Naive thymus-derived CD4-positive, alpha-beta T cell (primary cell): ENCODE data around the gene ZNF346. TPM values are rescaled to one million over a fixed set of nuclear protein-coding genes. Genes with fewer than 3 reads are reported as not detected.

Source experiments
- ATAC-seq: fragments of 150-1000 bp; cut with Tn5 transposase; 2 replicates; pipeline ENCODE4 v1.10.0; 2021; ENCODE audit warnings: mild to moderate bottlenecking, moderate library complexity
- CTCF ChIA-PET: fragments of 350-600 bp; sonication (Branson Sonifier 250); formaldehyde crosslinking; loops from one replicate; lab custom pipeline; 2021; ENCODE audit warnings: antibody characterized with exemption; lab: Charles Lee
- POLR2A ChIA-PET: fragments of 350-600 bp; sonication (Branson Sonifier 250); formaldehyde crosslinking; loops from one replicate; lab custom pipeline; 2021; ENCODE audit warnings: antibody characterized with exemption, inconsistent platforms; lab: Charles Lee
- DNase-seq, 9 donors: peaks; one replicate each; pipeline versions ENCODE4 v3.0.0 to v3.0.0-alpha.2; 2020 to 2022; ENCODE audit warnings: mixed read lengths in 1 of 9
- H3K27ac ChIP-seq: one replicate; pipeline ENCODE4 v1.7.0; 2013; ENCODE audit warnings: mild to moderate bottlenecking, low read depth, low read length, moderate library complexity
- H3K27me3 ChIP-seq, 2 donors: one replicate each; pipeline ENCODE4 v1.7.0; 2013; ENCODE audit warnings: low read length in 2 of 2, mild to moderate bottlenecking in 2 of 2, moderate library complexity in 2 of 2; ENCODE audit not compliant: control insufficient read depth in 2 of 2, insufficient read depth in 2 of 2
- H3K36me3 ChIP-seq, 3 experiments: 1 replicate in 2 of 3; 2 replicates in 1 of 3; pipeline ENCODE4 v1.7.0; 2013; ENCODE audit warnings: low read length in 3 of 3, mild to moderate bottlenecking in 3 of 3, moderate library complexity in 1 of 3; ENCODE audit not compliant: insufficient read depth in 3 of 3, control insufficient read depth in 2 of 3
- H3K4me1 ChIP-seq, 2 donors: one replicate each; pipeline ENCODE4 v1.7.0; 2013; ENCODE audit warnings: low read length in 2 of 2, mild to moderate bottlenecking in 2 of 2, moderate library complexity in 1 of 2; ENCODE audit not compliant: control insufficient read depth in 2 of 2, insufficient read depth in 2 of 2
- H3K4me3 ChIP-seq: 2 replicates; pipeline ENCODE4 v1.7.0; 2013; ENCODE audit warnings: mild to moderate bottlenecking, low read length
- H3K9me3 ChIP-seq, 3 experiments: 1 replicate in 2 of 3; 2 replicates in 1 of 3; pipeline ENCODE4 v1.7.0; 2013; ENCODE audit warnings: low read length in 3 of 3; ENCODE audit not compliant: control insufficient read depth in 2 of 3
- H3K27ac Mint-ChIP-seq, 9 donors: one replicate each; pipeline ENCODE4 v1.8.0; 2020 to 2022; ENCODE audit warnings: mixed read lengths in 9 of 9, mild to moderate bottlenecking in 8 of 9, moderate library complexity in 5 of 9, inconsistent platforms in 2 of 9
- H3K27me3 Mint-ChIP-seq, 5 donors: one replicate each; pipeline ENCODE4 v1.8.0; 2021 to 2022; ENCODE audit warnings: mixed read lengths in 5 of 5, mild to moderate bottlenecking in 1 of 5
- H3K36me3 Mint-ChIP-seq, 5 donors: one replicate each; pipeline ENCODE4 v1.8.0; 2020 to 2022; ENCODE audit warnings: mixed read lengths in 5 of 5, mild to moderate bottlenecking in 3 of 5, inconsistent platforms in 1 of 5
- H3K4me1 Mint-ChIP-seq, 7 donors: one replicate each; pipeline ENCODE4 v1.8.0; 2020 to 2022; ENCODE audit warnings: mixed read lengths in 7 of 7, mild to moderate bottlenecking in 3 of 7, inconsistent platforms in 1 of 7
- H3K4me3 Mint-ChIP-seq, 10 donors: one replicate each; pipeline ENCODE4 v1.8.0; 2020 to 2022; ENCODE audit warnings: mild to moderate bottlenecking in 10 of 10, mixed read lengths in 10 of 10, moderate library complexity in 6 of 10, inconsistent platforms in 2 of 10
- H3K9me3 Mint-ChIP-seq, 11 donors: one replicate each; pipeline ENCODE4 v1.8.0; 2020 to 2022; ENCODE audit warnings: mixed read lengths in 11 of 11, mild to moderate bottlenecking in 4 of 11, inconsistent platforms in 1 of 11, moderate library complexity in 1 of 11
- intact Hi-C, 2 donors: fragments of 100-400 bp; cut with micrococcal nuclease; formaldehyde crosslinking; loops; one replicate each; pipeline ENCODE4 v1.15.1; 2023
- polyA plus RNA-seq, 2 donors: library from polyadenylated mRNA; unstranded; fragments of 300-500 nt; fragmentation: Illumina TruSeq; gene quantifications; one replicate each; pipeline ENCODE4 v1.2.3, GENCODE V29; 2021
- total RNA-seq, 6 experiments: library from RNA in 5 of 6; stranded (reverse) in 5 of 6; gene quantifications; 1 replicate in 5 of 6; 2 replicates in 1 of 6; pipeline ENCODE4 v1.2.3 and lab custom pipeline; 2021 to 2026

ZNF346 gene
- total and polyA plus RNA-seq, 7 experiments from 2014 or later = 13.4 to 28.2 (median 23.9) TPM

- H3K36me3 Mint-ChIP-seq = no peaks in the 10 kb centered on the region
- Histone ChIP-seq H3K36me3 (no peaks in the 10 kb centered on the region), H3K4me3 (no peak overlapping the region), H3K9me3 (no peaks in the 10 kb centered on the region), H3K27me3 (no peaks in the 10 kb centered on the region), H3K27ac (no peak overlapping the region), H3K4me1 (peaks cover 4 to 6% of the 10 kb centered on the region in 2 donors)
- H3K4me1 Mint-ChIP-seq = peaks cover 10 to 18% (median 11%) of the 10 kb centered on the region in 7 donors
- ChIA-PET CTCF (no interaction called here), POLR2A (no interaction called here)
- no peak overlapping the region for H3K27ac Mint-ChIP-seq
- DNase-seq (no peak), ATAC-seq (no peak)
- intact Hi-C loops = no loop called here
- H3K4me3 Mint-ChIP-seq = no peak overlapping the region
- peaks cover 0 to 44% (median 4%) of the 10 kb centered on the region in 5 donors for H3K27me3 Mint-ChIP-seq
- H3K9me3 Mint-ChIP-seq = no peaks in the 10 kb centered on the region
Measured at GRCh38 chr5:177084175-177084574, 61.7 kb downstream of the ZNF346 start.

GRCh38 chr5:177085985-177086653 lies 63.6 kb downstream of the ZNF346 start:
- Mint-ChIP-seq H3K4me3 (peak overlapping the region; percentile 40 to 83 (median 76)), H3K4me1 (peaks cover 10 to 18% (median 11%) of the 10 kb centered on the region in 7 donors), H3K27me3 (peaks cover 0 to 44% (median 8%) of the 10 kb centered on the region in 5 donors), H3K36me3 (no peaks in the 10 kb centered on the region), H3K9me3 (no peaks in the 10 kb centered on the region), H3K27ac (peak overlapping the region in 7 of 9 donors; percentile 1 to 75 (median 40))
- peaks cover 4 to 6% of the 10 kb centered on the region in 2 donors for H3K4me1 ChIP-seq
- POLR2A ChIA-PET = interaction anchor here (0.6 to 1.2 kb wide), 3 partner anchors 14 to 738 kb away, joined by 3 to 4 read pairs (median 3); partner anchors contain the start of gene DDX41
- ATAC-seq = no peak
- H3K4me3 ChIP-seq = no peak overlapping the region
- H3K9me3 ChIP-seq = no peaks in the 10 kb centered on the region
- H3K36me3 ChIP-seq = no peaks in the 10 kb centered on the region
- no peaks in the 10 kb centered on the region for H3K27me3 ChIP-seq
- no peak for DNase-seq
- intact Hi-C loops = loop anchor here (1.0 kb wide), 2 partner anchors 340 to 439 kb away; partner anchors contain the start of genes GRK6 (in 1 of the 2) and TSPAN17 (in 1 of the 2)
- CTCF ChIA-PET = interaction anchor here (0.6 to 1.6 kb wide), 2 partner anchors 13 to 105 kb away, joined by 3 to 6 read pairs; no protein-coding TSS in a partner anchor
- no peak overlapping the region for H3K27ac ChIP-seq

GRCh38 chr5:177086654-177087397 lies 64.3 kb downstream of the ZNF346 start, which contains the start of gene FGFR4:
Gene FGFR4, plus strand, starts transcription at chr5:177086915. Its CDS starts 2,688 bp downstream, at chr5:177089603.
- H3K4me3 ChIP-seq = peak within 1 kb of the TSS; percentile 30
- POLR2A ChIA-PET = interaction anchor here (0.7 to 1.3 kb wide), 3 partner anchors 14 to 739 kb away, joined by 3 to 4 read pairs (median 3); no protein-coding TSS in a partner anchor
- no peaks in the 10 kb centered on the region for H3K36me3 Mint-ChIP-seq

GRCh38 chr5:177087398-177088005 lies 65.0 kb downstream of the ZNF346 start:
- Histone ChIP-seq H3K36me3 (no peaks in the 10 kb centered on the region), H3K9me3 (no peaks in the 10 kb centered on the region), H3K27me3 (no peaks in the 10 kb centered on the region), H3K4me1 (peaks cover 4 to 6% of the 10 kb centered on the region in 2 donors), H3K4me3 (peak overlapping the region; percentile 30), H3K27ac (no peak overlapping the region)
- ChIA-PET CTCF (interaction anchor here (1.0 to 1.1 kb wide), 2 partner anchors 24 to 26 kb away, joined by 3 read pairs; no protein-coding TSS in a partner anchor), POLR2A (interaction anchor here (1.3 kb wide), 1 partner anchor 28 kb away, joined by 3 read pairs; no protein-coding TSS in a partner anchor)
- intact Hi-C loops = no loop called here
- Mint-ChIP-seq H3K27ac (no peak overlapping the region), H3K4me1 (peaks cover 10 to 18% (median 11%) of the 10 kb centered on the region in 7 donors), H3K4me3 (peak overlapping the region in 8 of 10 donors; percentile 5 to 70 (median 44)), H3K27me3 (peaks cover 0 to 42% (median 8%) of the 10 kb centered on the region in 5 donors), H3K36me3 (no peaks in the 10 kb centered on the region), H3K9me3 (no peaks in the 10 kb centered on the region)
- ATAC-seq (no peak), DNase-seq (no peak)

More at GRCh38 chr5:177086654-177087397, 64.3 kb downstream of the ZNF346 start, which contains the start of gene FGFR4:
- peak; percentile 89 for ATAC-seq
- peak within 1 kb of the TSS in 7 of 9 donors; percentile 1 to 75 (median 40) for H3K27ac Mint-ChIP-seq
- intact Hi-C loops = loop anchor here (1.0 kb wide), 2 partner anchors 339 to 440 kb away; partner anchors contain the start of genes GRK6 (in 1 of the 2) and TSPAN17 (in 1 of the 2)
- H3K9me3 ChIP-seq = no peaks in the 10 kb centered on the region
- peak within 1 kb of the TSS; percentile 48 to 83 (median 76) for H3K4me3 Mint-ChIP-seq
- no peaks in the 10 kb centered on the region for H3K9me3 Mint-ChIP-seq
- peaks cover 4 to 6% of the 10 kb centered on the region in 2 donors for H3K4me1 ChIP-seq
- peaks cover 10 to 18% (median 11%) of the 10 kb centered on the region in 7 donors for H3K4me1 Mint-ChIP-seq
- H3K27ac ChIP-seq = no peak within 1 kb of the TSS
- peak; percentile 60 to 79 (median 71) for DNase-seq
- CTCF ChIA-PET = interaction anchor here (1.0 to 1.6 kb wide), 3 partner anchors 14 to 27 kb away, joined by 3 to 6 read pairs (median 3); no protein-coding TSS in a partner anchor
- H3K27me3 ChIP-seq = no peaks in the 10 kb centered on the region
- no peaks in the 10 kb centered on the region for H3K36me3 ChIP-seq
- H3K27me3 Mint-ChIP-seq = peaks cover 0 to 44% (median 8%) of the 10 kb centered on the region in 5 donors

- intact Hi-C loops = no loop called here
- no peaks in the 10 kb centered on the region for H3K36me3 ChIP-seq
- no peak overlapping the region for H3K27ac ChIP-seq
- Mint-ChIP-seq H3K27me3 (peaks cover 0 to 32% (median 8%) of the 10 kb centered on the region in 5 donors), H3K4me3 (peak overlapping the region in 2 of 10 donors; percentile 23 to 39), H3K9me3 (no peaks in the 10 kb centered on the region), H3K27ac (no peak overlapping the region), H3K4me1 (peaks cover 10 to 13% (median 11%) of the 10 kb centered on the region in 7 donors), H3K36me3 (no peaks in the 10 kb centered on the region)
- no peak for ATAC-seq
- CTCF ChIA-PET = no interaction called here
- H3K27me3 ChIP-seq = no peaks in the 10 kb centered on the region
- POLR2A ChIA-PET = no interaction called here
- H3K4me3 ChIP-seq = no peak overlapping the region
- no peak for DNase-seq
- H3K4me1 ChIP-seq = peaks cover 4 to 6% of the 10 kb centered on the region in 2 donors
- H3K9me3 ChIP-seq = no peaks in the 10 kb centered on the region
Measured at GRCh38 chr5:177089127-177089526, 66.6 kb downstream of the ZNF346 start.
